Astrocyte of the cerebellum (primary cell): ENCODE measurements around the gene POLR2M.

Experiments
- DNase-seq: peaks from one replicate; pipeline ENCODE4 v3.0.0-alpha.2; 2011; ENCODE audit warnings: low read depth
- H3K4me3 ChIP-seq: 2 replicates; pipeline ENCODE4 v1.5.1; 2011; ENCODE audit warnings: mild to moderate bottlenecking, low read depth, low read length, moderate library complexity
- CTCF ChIP-seq: IDR thresholded peaks from 2 replicates; pipeline ENCODE4 v1.5.1; 2012; ENCODE audit warnings: low read length, low read depth, moderate library complexity, mild to moderate bottlenecking; ENCODE audit errors: missing control alignments
- in situ Hi-C: cut with HindIII; loops from 2 replicates; pipeline ENCODE4 v1.10.0; 2017; ENCODE audit warnings: low sequenced_read_pairs

Gene POLR2M

GRCh38 chr15:57762302-57762701, 55.8 kb downstream of the POLR2M start:
- TF ChIP-seq CTCF = peak; percentile 12
- in situ Hi-C loops = no loop called here
- no peak for DNase-seq
- H3K4me3 ChIP-seq = no peak overlapping the region

- in situ Hi-C loops = no loop called here
- no peak for TF ChIP-seq CTCF
- H3K4me3 ChIP-seq = no peak overlapping the region
- no peak for DNase-seq
Measured at GRCh38 chr15:57763176-57763964, 56.9 kb downstream of the POLR2M start.
